K562 (cell line): ENCODE data around the gene HPRT1. TPM values are rescaled to one million over a fixed set of nuclear protein-coding genes. Genes with fewer than 3 reads are reported as not detected.

Experiments
- ARNT ChIP-seq, 2 experiments: fragments of 450-650 bp; IDR thresholded peaks; 2 replicates each; pipeline ENCODE4 v1.6.1; 2016; ENCODE audit warnings: mild to moderate bottlenecking in 1 of 2
- CBFA2T2 ChIP-seq: fragments of 450-650 bp; conservative IDR thresholded peaks from 2 replicates; pipeline ENCODE4 v1.6.1; 2017; ENCODE audit warnings: mild to moderate bottlenecking
- CEBPB ChIP-seq: fragments of 450-650 bp; IDR thresholded peaks from 2 replicates; pipeline ENCODE4 v1.6.1; 2016; ENCODE audit warnings: missing genetic modification characterization, missing compliant biosample characterization
- CEBPG ChIP-seq, 3 experiments: fragments of 200-800 bp in 1 of 3; sonication (Bioruptor generic) in 1 of 3; sonication (generic) in 1 of 3; formaldehyde crosslinking in 1 of 3; IDR thresholded peaks in 2 of 3; conservative IDR thresholded peaks in 1 of 3; 2 replicates each; pipeline versions ENCODE4 v1.6.1 to v1.8.0; 2016 to 2022; ENCODE audit warnings: missing compliant biosample characterization in 2 of 3, missing genetic modification characterization in 2 of 3, mild to moderate bottlenecking in 1 of 3, missing genetic modification reagents in 1 of 3
- HDAC3 ChIP-seq: fragments of 450-650 bp; IDR thresholded peaks from 2 replicates; pipeline ENCODE4 v1.6.1; 2018; ENCODE audit warnings: borderline replicate concordance, mild to moderate bottlenecking, moderate library complexity; ENCODE audit not compliant: partially characterized antibody
- JUND ChIP-seq, 2 experiments: IDR thresholded peaks; 2 replicates in 1 of 2; 3 replicates in 1 of 2; pipeline ENCODE4 v1.6.1; 2011; ENCODE audit warnings: borderline replicate concordance in 2 of 2, low read depth in 2 of 2, low read length in 2 of 2, improper control_type of control experiment in 1 of 2, missing biosample characterization in 1 of 2, missing genetic modification characterization in 1 of 2, missing genetic modification reagents in 1 of 2
- MEIS2 ChIP-seq: fragments of 450-650 bp; IDR thresholded peaks from 2 replicates; pipeline ENCODE4 v1.6.1; 2014; ENCODE audit warnings: mild to moderate bottlenecking; ENCODE audit not compliant: partially characterized antibody
- RBM17 ChIP-seq: fragments of 200-400 bp; formaldehyde crosslinking; IDR thresholded peaks from 2 replicates; pipeline ENCODE4 v1.6.1; 2017; ENCODE audit warnings: low read depth, mild to moderate bottlenecking, low read length, borderline replicate concordance
- SIRT6 ChIP-seq: IDR thresholded peaks from one replicate; pipeline ENCODE4 v1.6.1; 2012; ENCODE audit warnings: low read depth, mild to moderate bottlenecking, control low read depth, inconsistent platforms, low read length, moderate library complexity
- STAG1 ChIP-seq: sonication (generic); formaldehyde crosslinking; IDR thresholded peaks from 2 replicates; pipeline ENCODE4 v1.5.0; 2020; ENCODE audit warnings: missing genetic modification reagents, borderline replicate concordance
- TCF7 ChIP-seq: sonication (generic); IDR thresholded peaks from 2 replicates; pipeline ENCODE4 v1.6.1; 2016; ENCODE audit warnings: antibody characterized with exemption, borderline replicate concordance
- ZNF224 ChIP-seq: sonication (generic); formaldehyde crosslinking; IDR thresholded peaks from 2 replicates; pipeline ENCODE4 v1.8.0; 2022; ENCODE audit warnings: mild to moderate bottlenecking, missing genetic modification reagents
- ZNF282 ChIP-seq: sonication (generic); formaldehyde crosslinking; IDR thresholded peaks from 2 replicates; pipeline ENCODE4 v1.8.1; 2023; ENCODE audit warnings: missing genetic modification reagents
- polyA plus RNA-seq, 8 experiments: library from polyadenylated mRNA; depleted of rRNA in 4 of 8; stranded (reverse) in 5 of 8; unstranded in 3 of 8; fragments of >200 nt; fragmentation: Nextera tagmentation in 2 of 8; fragmentation: Illumina TruSeq in 1 of 8; extraction: Ambion mirVana in 2 of 8; extraction: Trizol in 1 of 8; gene quantifications; 2 replicates each; pipeline versions ENCODE4 v1.2.1 to v1.2.3, GENCODE V29; 2011 to 2014; ENCODE audit warnings: inconsistent platforms in 1 of 8, missing spikeins in 1 of 8
- total RNA-seq, 7 experiments: library from RNA; depleted of rRNA in 6 of 7; stranded (reverse); fragments of >200 nt in 6 of 7; fragmentation: Illumina TruSeq in 2 of 7; extraction: Trizol in 2 of 7; gene quantifications; 2 replicates each; pipeline versions ENCODE4 v1.2.1 to v1.2.3, GENCODE V29; 2011 to 2021; ENCODE audit warnings: low replicate concordance in 1 of 7
- TF ChIP-seq, protein P1 (sequence below), 2 experiments: IDR thresholded peaks in 1 of 2; conservative IDR thresholded peaks in 1 of 2; 2 replicates each; pipeline ENCODE4 v1.6.1; 2016; ENCODE audit warnings: low read depth in 2 of 2, mild to moderate bottlenecking in 1 of 2, missing compliant biosample characterization in 1 of 2, missing genetic modification characterization in 1 of 2, moderate library complexity in 1 of 2
- TF ChIP-seq, protein P2 (sequence below): fragments of 450-650 bp; IDR thresholded peaks from 2 replicates; pipeline ENCODE4 v1.6.1; 2017; ENCODE audit warnings: mild to moderate bottlenecking, moderate library complexity
- TF ChIP-seq, protein P3 (sequence below): sonication (generic); formaldehyde crosslinking; IDR thresholded peaks from 2 replicates; pipeline ENCODE4 v1.8.1; 2022; ENCODE audit warnings: missing genetic modification reagents
- TF ChIP-seq, protein P4 (sequence below), 2 experiments: fragments of 150-350 bp in 1 of 2; IDR thresholded peaks; 2 replicates each; pipeline ENCODE4 v1.6.1; 2012 to 2016; ENCODE audit warnings: low read depth in 2 of 2, low read length in 2 of 2, mild to moderate bottlenecking in 1 of 2, moderate library complexity in 1 of 2

Gene HPRT1
- total and polyA plus RNA-seq, 9 of the 15 experiments (the other 6 are each of a cell fraction or from before 2014, with no cell fraction given) = 24.4 to 158 (median 104) TPM

DNA sequence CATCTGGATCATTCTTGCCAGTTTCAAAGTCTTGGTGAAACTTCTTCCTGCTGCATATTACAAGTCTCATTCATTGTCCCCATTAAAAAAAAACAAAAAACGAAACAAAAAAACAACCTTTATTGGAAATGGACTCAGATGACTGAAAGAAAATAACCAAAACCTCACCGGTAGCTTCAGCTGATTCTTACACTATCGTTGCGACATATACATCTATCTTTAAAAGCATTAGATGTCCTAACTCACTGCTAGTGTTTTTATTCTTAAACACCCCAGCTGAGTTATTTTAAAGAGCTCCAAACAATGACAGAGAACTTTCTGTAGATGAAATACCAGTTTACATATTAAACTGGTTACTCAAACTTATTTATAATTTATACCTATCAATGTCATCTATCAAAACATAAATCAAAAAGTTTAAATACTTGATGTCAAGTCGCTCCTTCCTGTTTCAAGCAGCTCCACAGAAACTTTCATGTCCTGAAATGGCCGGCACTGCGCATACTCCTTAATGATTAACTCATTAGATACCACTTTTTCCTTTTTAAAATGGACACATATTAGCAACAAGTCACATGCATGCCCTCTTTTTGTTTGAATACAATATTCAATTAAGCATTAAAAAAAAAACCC lies 87.2 kb downstream of the HPRT1 start (continued):
- TF ChIP-seq CEBPG (CRISPR knock-in tag; IDR thresholded peaks at IDR 0.05) (no peak), CEBPG (tag; conservative IDR thresholded peaks at IDR 0.05 in 1 of 2, IDR thresholded peaks at IDR 0.05 in 1 of 2) (peak in 1 of 2 experiments; percentile 62; a peak in 2 of 4 replicates), CEBPB (peak; percentile 73), ZNF282 (CRISPR knock-in tag) (no peak), RBM17 (no peak), SIRT6 (no peak), STAG1 (no peak), MEIS2 (peak; percentile 52), ZNF224 (CRISPR knock-in tag) (no peak), CBFA2T2 (no peak), ARNT (IDR thresholded peaks at IDR 0.05) (no peak), JUND (IDR thresholded peaks at IDR 0.05; ENCODE audit: borderline replicate concordance, low read depth, low read length) (no peak), JUND (tag; IDR thresholded peaks at IDR 0.05; ENCODE audit: borderline replicate concordance, low read depth, low read length) (no peak), TCF7 (no peak), HDAC3 (no peak)
- TF ChIP-seq, protein P1, sequence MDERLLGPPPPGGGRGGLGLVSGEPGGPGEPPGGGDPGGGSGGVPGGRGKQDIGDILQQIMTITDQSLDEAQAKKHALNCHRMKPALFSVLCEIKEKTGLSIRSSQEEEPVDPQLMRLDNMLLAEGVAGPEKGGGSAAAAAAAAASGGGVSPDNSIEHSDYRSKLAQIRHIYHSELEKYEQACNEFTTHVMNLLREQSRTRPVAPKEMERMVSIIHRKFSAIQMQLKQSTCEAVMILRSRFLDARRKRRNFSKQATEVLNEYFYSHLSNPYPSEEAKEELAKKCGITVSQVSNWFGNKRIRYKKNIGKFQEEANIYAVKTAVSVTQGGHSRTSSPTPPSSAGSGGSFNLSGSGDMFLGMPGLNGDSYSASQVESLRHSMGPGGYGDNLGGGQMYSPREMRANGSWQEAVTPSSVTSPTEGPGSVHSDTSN (CRISPR knock-in tag; IDR thresholded peaks at IDR 0.05; ENCODE audit: low read depth) = no peak
- TF ChIP-seq, protein P1 (tag; conservative IDR thresholded peaks at IDR 0.05; ENCODE audit: low read depth) = peak; percentile 71
- TF ChIP-seq, protein P2, sequence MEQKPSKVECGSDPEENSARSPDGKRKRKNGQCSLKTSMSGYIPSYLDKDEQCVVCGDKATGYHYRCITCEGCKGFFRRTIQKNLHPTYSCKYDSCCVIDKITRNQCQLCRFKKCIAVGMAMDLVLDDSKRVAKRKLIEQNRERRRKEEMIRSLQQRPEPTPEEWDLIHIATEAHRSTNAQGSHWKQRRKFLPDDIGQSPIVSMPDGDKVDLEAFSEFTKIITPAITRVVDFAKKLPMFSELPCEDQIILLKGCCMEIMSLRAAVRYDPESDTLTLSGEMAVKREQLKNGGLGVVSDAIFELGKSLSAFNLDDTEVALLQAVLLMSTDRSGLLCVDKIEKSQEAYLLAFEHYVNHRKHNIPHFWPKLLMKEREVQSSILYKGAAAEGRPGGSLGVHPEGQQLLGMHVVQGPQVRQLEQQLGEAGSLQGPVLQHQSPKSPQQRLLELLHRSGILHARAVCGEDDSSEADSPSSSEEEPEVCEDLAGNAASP = no peak
- TF ChIP-seq, protein P3, sequence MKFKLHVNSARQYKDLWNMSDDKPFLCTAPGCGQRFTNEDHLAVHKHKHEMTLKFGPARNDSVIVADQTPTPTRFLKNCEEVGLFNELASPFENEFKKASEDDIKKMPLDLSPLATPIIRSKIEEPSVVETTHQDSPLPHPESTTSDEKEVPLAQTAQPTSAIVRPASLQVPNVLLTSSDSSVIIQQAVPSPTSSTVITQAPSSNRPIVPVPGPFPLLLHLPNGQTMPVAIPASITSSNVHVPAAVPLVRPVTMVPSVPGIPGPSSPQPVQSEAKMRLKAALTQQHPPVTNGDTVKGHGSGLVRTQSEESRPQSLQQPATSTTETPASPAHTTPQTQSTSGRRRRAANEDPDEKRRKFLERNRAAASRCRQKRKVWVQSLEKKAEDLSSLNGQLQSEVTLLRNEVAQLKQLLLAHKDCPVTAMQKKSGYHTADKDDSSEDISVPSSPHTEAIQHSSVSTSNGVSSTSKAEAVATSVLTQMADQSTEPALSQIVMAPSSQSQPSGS (CRISPR knock-in tag) = no peak
- TF ChIP-seq, protein P4, sequence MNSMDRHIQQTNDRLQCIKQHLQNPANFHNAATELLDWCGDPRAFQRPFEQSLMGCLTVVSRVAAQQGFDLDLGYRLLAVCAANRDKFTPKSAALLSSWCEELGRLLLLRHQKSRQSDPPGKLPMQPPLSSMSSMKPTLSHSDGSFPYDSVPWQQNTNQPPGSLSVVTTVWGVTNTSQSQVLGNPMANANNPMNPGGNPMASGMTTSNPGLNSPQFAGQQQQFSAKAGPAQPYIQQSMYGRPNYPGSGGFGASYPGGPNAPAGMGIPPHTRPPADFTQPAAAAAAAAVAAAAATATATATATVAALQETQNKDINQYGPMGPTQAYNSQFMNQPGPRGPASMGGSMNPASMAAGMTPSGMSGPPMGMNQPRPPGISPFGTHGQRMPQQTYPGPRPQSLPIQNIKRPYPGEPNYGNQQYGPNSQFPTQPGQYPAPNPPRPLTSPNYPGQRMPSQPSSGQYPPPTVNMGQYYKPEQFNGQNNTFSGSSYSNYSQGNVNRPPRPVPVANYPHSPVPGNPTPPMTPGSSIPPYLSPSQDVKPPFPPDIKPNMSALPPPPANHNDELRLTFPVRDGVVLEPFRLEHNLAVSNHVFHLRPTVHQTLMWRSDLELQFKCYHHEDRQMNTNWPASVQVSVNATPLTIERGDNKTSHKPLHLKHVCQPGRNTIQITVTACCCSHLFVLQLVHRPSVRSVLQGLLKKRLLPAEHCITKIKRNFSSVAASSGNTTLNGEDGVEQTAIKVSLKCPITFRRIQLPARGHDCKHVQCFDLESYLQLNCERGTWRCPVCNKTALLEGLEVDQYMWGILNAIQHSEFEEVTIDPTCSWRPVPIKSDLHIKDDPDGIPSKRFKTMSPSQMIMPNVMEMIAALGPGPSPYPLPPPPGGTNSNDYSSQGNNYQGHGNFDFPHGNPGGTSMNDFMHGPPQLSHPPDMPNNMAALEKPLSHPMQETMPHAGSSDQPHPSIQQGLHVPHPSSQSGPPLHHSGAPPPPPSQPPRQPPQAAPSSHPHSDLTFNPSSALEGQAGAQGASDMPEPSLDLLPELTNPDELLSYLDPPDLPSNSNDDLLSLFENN (IDR thresholded peaks at IDR 0.05; ENCODE audit: low read depth in 2 of 2, low read length in 2 of 2) = no peak
